ENCODE measurements around the gene TBCD. TPM values are rescaled to one million over a fixed set of nuclear protein-coding genes. Genes with fewer than 3 reads are reported as not detected.

TBCD gene
- total RNA-seq, 1 donor from 2014 or later = 156 TPM

DNA sequence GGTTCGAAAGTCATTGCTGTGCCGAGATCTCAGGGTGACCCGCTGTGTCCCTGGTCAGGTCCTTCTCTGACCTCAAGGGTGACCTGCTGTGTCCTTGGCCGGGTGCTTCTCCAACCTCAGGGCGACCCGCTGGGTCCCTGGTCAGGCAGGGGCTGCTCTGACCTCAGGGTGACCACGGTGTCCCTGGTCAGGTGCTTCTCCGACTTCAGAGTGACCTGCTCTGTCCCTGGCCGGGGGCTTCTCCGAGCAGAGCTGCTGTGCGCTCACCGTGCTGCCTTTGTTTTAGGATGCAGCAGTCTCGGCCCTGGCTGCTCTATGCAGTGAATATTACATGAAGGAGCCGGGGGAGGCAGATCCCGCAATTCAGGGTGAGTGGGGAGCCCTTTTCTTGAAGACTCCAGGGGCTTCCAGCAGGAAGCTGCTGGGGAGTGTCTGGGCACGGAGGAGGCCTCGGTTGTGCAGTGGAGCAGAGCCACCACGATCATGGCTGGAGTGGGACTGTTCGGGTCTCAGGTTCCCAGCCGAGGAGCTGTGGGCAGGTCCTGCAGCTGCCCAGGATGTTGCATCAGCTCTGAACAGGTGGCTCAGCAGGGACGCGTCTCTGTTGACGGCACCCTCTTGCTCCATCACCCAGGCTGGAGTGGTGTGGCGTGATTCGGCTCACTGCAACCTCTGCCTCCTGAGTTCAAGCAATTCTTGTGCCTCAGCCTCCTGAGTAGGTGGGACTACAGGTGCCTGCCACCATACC lies 171.7 kb downstream of the TBCD start:
- TF ChIP-seq, protein P1, sequence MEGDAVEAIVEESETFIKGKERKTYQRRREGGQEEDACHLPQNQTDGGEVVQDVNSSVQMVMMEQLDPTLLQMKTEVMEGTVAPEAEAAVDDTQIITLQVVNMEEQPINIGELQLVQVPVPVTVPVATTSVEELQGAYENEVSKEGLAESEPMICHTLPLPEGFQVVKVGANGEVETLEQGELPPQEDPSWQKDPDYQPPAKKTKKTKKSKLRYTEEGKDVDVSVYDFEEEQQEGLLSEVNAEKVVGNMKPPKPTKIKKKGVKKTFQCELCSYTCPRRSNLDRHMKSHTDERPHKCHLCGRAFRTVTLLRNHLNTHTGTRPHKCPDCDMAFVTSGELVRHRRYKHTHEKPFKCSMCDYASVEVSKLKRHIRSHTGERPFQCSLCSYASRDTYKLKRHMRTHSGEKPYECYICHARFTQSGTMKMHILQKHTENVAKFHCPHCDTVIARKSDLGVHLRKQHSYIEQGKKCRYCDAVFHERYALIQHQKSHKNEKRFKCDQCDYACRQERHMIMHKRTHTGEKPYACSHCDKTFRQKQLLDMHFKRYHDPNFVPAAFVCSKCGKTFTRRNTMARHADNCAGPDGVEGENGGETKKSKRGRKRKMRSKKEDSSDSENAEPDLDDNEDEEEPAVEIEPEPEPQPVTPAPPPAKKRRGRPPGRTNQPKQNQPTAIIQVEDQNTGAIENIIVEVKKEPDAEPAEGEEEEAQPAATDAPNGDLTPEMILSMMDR (IDR thresholded peaks at IDR 0.05) = no peak
- no peak for DNase-seq (ENCODE audit: low spot score in 2 of 2)
- Histone ChIP-seq H3K4me1 (no peaks in the 10 kb centered on the region), H3K9me3 (no peaks in the 10 kb centered on the region), H3K27ac (no peak overlapping the region), H3K27me3 (no peaks in the 10 kb centered on the region), H3K36me3 (peaks cover 44 to 52% of the 10 kb centered on the region in 2 donors), H3K4me3 (no peak overlapping the region)
- intact Hi-C loops (cut with DNase I) = no loop called here

DNA sequence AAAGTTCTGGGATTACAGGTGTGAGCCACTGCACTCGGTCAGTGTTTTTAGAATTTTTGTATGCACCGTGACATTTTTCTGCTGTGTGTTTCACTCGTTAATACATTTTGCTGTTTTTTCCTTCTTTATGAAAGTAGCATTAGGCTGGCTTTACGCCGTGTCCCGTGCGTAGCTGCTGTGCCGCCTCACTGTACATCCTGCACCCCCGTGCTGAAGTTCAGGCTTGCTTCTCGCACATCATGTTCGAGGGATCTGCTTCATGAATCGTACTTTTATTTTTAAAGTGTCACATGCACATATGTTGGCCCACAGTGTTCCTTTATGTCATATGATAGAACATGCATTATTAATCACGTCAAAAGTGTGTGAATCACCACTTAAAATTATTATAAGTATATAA lies 172.3 kb downstream of the TBCD start:
- H3K9me3 ChIP-seq = no peaks in the 10 kb centered on the region
- no peak for DNase-seq (ENCODE audit: low spot score in 2 of 2)
- H3K4me3 ChIP-seq = no peak overlapping the region
- no peak overlapping the region for H3K27ac ChIP-seq
- intact Hi-C loops (cut with DNase I) = no loop called here
- no peaks in the 10 kb centered on the region for H3K27me3 ChIP-seq
- peaks cover 51 to 57% of the 10 kb centered on the region in 2 donors for H3K36me3 ChIP-seq
- H3K4me1 ChIP-seq = no peaks in the 10 kb centered on the region
- TF ChIP-seq, protein P1 (IDR thresholded peaks at IDR 0.05) = no peak

DNA sequence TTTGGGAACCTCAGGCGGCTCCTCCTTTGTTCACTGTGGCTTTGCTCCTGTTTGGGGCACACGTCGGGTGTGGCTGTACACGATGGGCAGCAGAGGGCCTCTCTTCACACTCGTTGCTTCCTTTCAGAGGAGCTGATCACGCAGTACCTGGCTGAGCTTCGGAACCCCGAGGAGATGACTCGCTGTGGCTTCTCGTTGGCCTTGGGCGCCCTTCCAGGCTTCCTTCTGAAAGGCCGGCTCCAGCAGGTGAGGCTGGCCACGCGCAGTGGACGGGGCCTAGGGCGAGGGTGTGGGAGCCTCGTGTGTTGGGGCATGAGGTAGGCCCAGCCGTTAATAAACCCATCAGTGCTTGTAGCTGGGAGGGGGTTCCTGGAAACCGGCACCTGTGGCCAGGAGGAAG lies 172.9 kb downstream of the TBCD start:
- TF ChIP-seq, protein P1 (IDR thresholded peaks at IDR 0.05) = no peak
- Histone ChIP-seq H3K9me3 (no peaks in the 10 kb centered on the region), H3K36me3 (peaks cover 57 to 61% of the 10 kb centered on the region in 2 donors), H3K4me3 (no peak overlapping the region), H3K4me1 (no peaks in the 10 kb centered on the region), H3K27me3 (no peaks in the 10 kb centered on the region), H3K27ac (no peak overlapping the region)
- intact Hi-C loops (cut with DNase I) = no loop called here
- DNase-seq (ENCODE audit: low spot score in 2 of 2) = no peak

DNA sequence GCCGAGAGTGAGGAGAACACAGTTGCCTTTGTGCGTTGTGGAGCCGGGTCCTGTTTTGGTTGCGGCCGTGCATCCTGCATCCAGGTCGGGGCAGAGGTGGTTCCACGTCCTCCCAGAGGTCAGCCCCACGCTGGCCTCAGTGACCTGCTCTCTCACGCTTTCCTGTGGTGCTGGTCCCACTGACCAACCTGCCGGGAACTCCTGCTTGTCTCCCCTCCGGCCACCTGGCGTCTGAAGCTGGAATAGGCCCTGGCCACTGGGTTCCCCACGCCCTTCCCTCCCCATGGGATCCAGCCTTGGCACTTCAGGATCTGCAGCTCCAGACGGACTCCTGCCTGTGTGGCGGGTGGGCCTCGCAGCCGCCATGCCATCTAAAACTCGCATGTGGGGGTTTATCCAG lies 173.5 kb downstream of the TBCD start:
- H3K27me3 ChIP-seq = no peaks in the 10 kb centered on the region
- intact Hi-C loops (cut with DNase I) = no loop called here
- peaks cover 62 to 64% of the 10 kb centered on the region in 2 donors for H3K36me3 ChIP-seq
- H3K4me1 ChIP-seq = no peaks in the 10 kb centered on the region
- H3K9me3 ChIP-seq = no peaks in the 10 kb centered on the region
- H3K4me3 ChIP-seq = no peak overlapping the region
- TF ChIP-seq, protein P1 (IDR thresholded peaks at IDR 0.05) = no peak
- no peak for DNase-seq (ENCODE audit: low spot score in 2 of 2)
- no peak overlapping the region for H3K27ac ChIP-seq

DNA sequence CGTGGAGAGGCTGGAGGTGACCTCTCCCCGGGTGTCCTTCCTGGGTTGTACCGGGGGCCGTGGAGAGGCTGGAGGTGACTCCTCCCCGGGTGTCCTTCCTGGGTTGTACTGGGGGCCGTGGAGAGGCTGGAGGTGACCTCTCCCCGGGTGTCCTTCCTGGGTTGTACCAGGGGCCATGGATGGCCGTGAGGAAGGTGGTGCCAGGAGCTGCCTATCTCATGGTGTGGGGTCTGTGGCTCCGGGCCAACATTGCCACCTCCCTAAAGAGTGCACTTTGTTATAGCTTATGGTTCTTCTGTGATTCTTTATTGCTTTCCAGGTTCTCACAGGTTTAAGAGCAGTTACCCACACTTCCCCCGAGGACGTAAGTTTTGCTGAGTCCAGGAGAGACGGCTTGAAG lies 174.2 kb downstream of the TBCD start:
- intact Hi-C loops (cut with DNase I) = no loop called here
- H3K4me1 ChIP-seq = no peaks in the 10 kb centered on the region
- TF ChIP-seq, protein P1 (IDR thresholded peaks at IDR 0.05) = no peak
- H3K36me3 ChIP-seq = peaks cover 69 to 72% of the 10 kb centered on the region in 2 donors
- H3K9me3 ChIP-seq = no peaks in the 10 kb centered on the region
- no peak for DNase-seq (ENCODE audit: low spot score in 2 of 2)
- H3K27me3 ChIP-seq = no peaks in the 10 kb centered on the region
- no peak overlapping the region for H3K4me3 ChIP-seq
- no peak overlapping the region for H3K27ac ChIP-seq

All from ascending aorta (tissue), 2 donors.